Stimulated activated CD8-positive, alpha-beta memory T cell treated with anti-CD3 and anti-CD28 coated beads, Interleukin-12 subunit alpha, Interleukin-12 subunit beta, amount 100 ng/mL, for 1 hour (primary cell): ENCODE data around the gene PLEKHA7.
"Not testable (repeated sequence)": the region's sequence is repeated elsewhere in the genome, so short reads cannot be mapped to it uniquely, and the experiment has no call there.

Experiments used
- DNase-seq: peaks from one replicate; pipeline ENCODE4 v3.0.0-alpha.2; 2020; ENCODE audit warnings: low read depth

Gene PLEKHA7

GRCh38 chr11:16976379-16976778 lies 37.8 kb downstream of the PLEKHA7 start:
- no peak for DNase-seq

- DNase-seq, result no peak
These were observed 38.3 kb downstream of the PLEKHA7 start for GRCh38 chr11:16975906-16976305.

- DNase-seq, result no peak
These were observed 40.8 kb downstream of the PLEKHA7 start for GRCh38 chr11:16973338-16973964.

GRCh38 chr11:16969010-16969999 lies 44.9 kb downstream of the PLEKHA7 start:
- no peak for DNase-seq

GRCh38 chr11:16968196-16968595 lies 46.0 kb downstream of the PLEKHA7 start:
- no peak for DNase-seq

- no peak for DNase-seq
These were observed 47.1 kb downstream of the PLEKHA7 start for GRCh38 chr11:16966930-16967671.

- DNase-seq, result no peak
These were observed 49.7 kb downstream of the PLEKHA7 start for GRCh38 chr11:16964501-16964900.

GRCh38 chr11:16963316-16963876 lies 50.8 kb downstream of the PLEKHA7 start:
- no peak for DNase-seq

- not testable (repeated sequence) for DNase-seq
These were observed 51.6 kb downstream of the PLEKHA7 start for GRCh38 chr11:16962589-16962988.

- DNase-seq, result no peak
These were observed 52.1 kb downstream of the PLEKHA7 start for GRCh38 chr11:16962146-16962545.

GRCh38 chr11:16960250-16960649 lies 54.0 kb downstream of the PLEKHA7 start:
- no peak for DNase-seq

- no peak for DNase-seq
These were observed 54.6 kb downstream of the PLEKHA7 start for GRCh38 chr11:16959602-16960001.

- DNase-seq, result no peak
These were observed 55.4 kb downstream of the PLEKHA7 start for GRCh38 chr11:16958833-16959232.

GRCh38 chr11:16956538-16957153 lies 57.6 kb downstream of the PLEKHA7 start:
- no peak for DNase-seq

GRCh38 chr11:16953663-16954062 lies 60.6 kb downstream of the PLEKHA7 start:
- no peak for DNase-seq

- no peak for DNase-seq
These were observed 67.5 kb downstream of the PLEKHA7 start for GRCh38 chr11:16946477-16947282.

- DNase-seq, result no peak
These were observed 68.3 kb downstream of the PLEKHA7 start for GRCh38 chr11:16945671-16946469.

GRCh38 chr11:16942911-16943310 lies 71.3 kb downstream of the PLEKHA7 start:
- no peak for DNase-seq

GRCh38 chr11:16942342-16942741 lies 71.9 kb downstream of the PLEKHA7 start:
- DNase-seq, result no peak

- DNase-seq, result no peak
These were observed 72.3 kb downstream of the PLEKHA7 start for GRCh38 chr11:16941935-16942334.
